CD14-positive monocyte (primary cell): ENCODE results near the gene TFR2. TPM values are rescaled to one million over a fixed set of nuclear protein-coding genes. Genes with fewer than 3 reads are reported as not detected.

ENCODE experiments used
- DNase-seq, 3 donors: peaks; one replicate each; pipeline ENCODE4 v3.0.0-alpha.2; 2011 to 2022
- H2AFZ ChIP-seq: 2 replicates; pipeline ENCODE4 v1.6.0; 2012; ENCODE audit warnings: mild to moderate bottlenecking, low read depth, low read length, inconsistent platforms; ENCODE audit not compliant: insufficient read depth, poor library complexity, severe bottlenecking
- H3K27ac ChIP-seq, 2 donors: 1 replicate in 1 of 2; 2 replicates in 1 of 2; pipeline ENCODE4 v1.5.1; 2012 to 2013; ENCODE audit warnings: low read length in 2 of 2, control low read depth in 1 of 2, inconsistent platforms in 1 of 2, low read depth in 1 of 2, mild to moderate bottlenecking in 1 of 2
- H3K27me3 ChIP-seq, 2 donors: one replicate each; pipeline versions ENCODE4 v1.6.0 to v1.6.1; 2011 to 2013; ENCODE audit warnings: low read length in 2 of 2; ENCODE audit not compliant: control insufficient read depth in 2 of 2, insufficient read depth in 2 of 2
- H3K36me3 ChIP-seq, 2 donors: replicated peaks in 1 of 2; 1 replicate in 1 of 2; 2 replicates in 1 of 2; pipeline versions ENCODE4 v1.5.1 to v1.6.1; 2012 to 2013; ENCODE audit warnings: low read length in 2 of 2, control low read depth in 1 of 2, inconsistent platforms in 1 of 2, mild to moderate bottlenecking in 1 of 2; ENCODE audit not compliant: insufficient read depth in 2 of 2, control insufficient read depth in 1 of 2
- H3K4me1 ChIP-seq, 2 donors: 1 replicate in 1 of 2; 2 replicates in 1 of 2; pipeline versions ENCODE4 v1.5.1 to v1.6.1; 2012 to 2013; ENCODE audit warnings: low read length in 2 of 2, control low read depth in 1 of 2, inconsistent platforms in 1 of 2, mild to moderate bottlenecking in 1 of 2, moderate library complexity in 1 of 2; ENCODE audit not compliant: insufficient read depth in 2 of 2, control insufficient read depth in 1 of 2
- H3K4me2 ChIP-seq: replicated peaks from 2 replicates; pipeline ENCODE3; 2012; ENCODE audit warnings: low read length, moderate library complexity, mild to moderate bottlenecking; ENCODE audit not compliant: poor library complexity, severe bottlenecking; ENCODE audit errors: extremely low read depth
- H3K4me3 ChIP-seq, 3 experiments: fragments of 200-600 bp in 1 of 3; sonication (generic) in 1 of 3; replicated peaks in 1 of 3; 1 replicate in 2 of 3; 2 replicates in 1 of 3; pipeline ENCODE4 v1.5.1; 2011 to 2013; ENCODE audit warnings: low read length in 3 of 3, mild to moderate bottlenecking in 3 of 3, control low read depth in 2 of 3, low read depth in 2 of 3, inconsistent platforms in 1 of 3, moderate library complexity in 1 of 3
- H3K79me2 ChIP-seq: 2 replicates; pipeline ENCODE4 v1.6.0; 2012; ENCODE audit warnings: mild to moderate bottlenecking, control low read depth, inconsistent platforms, low read length, moderate library complexity; ENCODE audit not compliant: insufficient read depth
- H3K9ac ChIP-seq: 2 replicates; pipeline ENCODE4 v1.6.0; 2017; ENCODE audit warnings: low read length, mild to moderate bottlenecking; ENCODE audit not compliant: insufficient read depth, poor library complexity, severe bottlenecking
- H3K9me3 ChIP-seq, 2 donors: replicated peaks in 1 of 2; 1 replicate in 1 of 2; 2 replicates in 1 of 2; pipeline versions ENCODE4 v1.5.1 to v1.6.1; 2012 to 2013; ENCODE audit warnings: low read length in 2 of 2, control low read depth in 1 of 2; ENCODE audit not compliant: control insufficient read depth in 1 of 2, insufficient read depth in 1 of 2
- H4K20me1 ChIP-seq: 2 replicates; pipeline ENCODE4 v1.6.0; 2012; ENCODE audit warnings: mild to moderate bottlenecking, low read length, control low read depth, moderate library complexity; ENCODE audit not compliant: insufficient read depth
- H3K27ac Mint-ChIP-seq, 7 donors: one replicate each; pipeline ENCODE4 v1.8.0; 2020; ENCODE audit warnings: mild to moderate bottlenecking in 7 of 7, mixed read lengths in 7 of 7, moderate library complexity in 6 of 7, inconsistent platforms in 2 of 7
- H3K27me3 Mint-ChIP-seq, 3 donors: one replicate each; pipeline ENCODE4 v1.8.0; 2021 to 2022; ENCODE audit warnings: low read depth in 3 of 3, mild to moderate bottlenecking in 3 of 3, mixed read lengths in 3 of 3, moderate library complexity in 3 of 3, inconsistent platforms in 1 of 3
- H3K36me3 Mint-ChIP-seq, 2 donors: one replicate each; pipeline ENCODE4 v1.8.0; 2020; ENCODE audit warnings: mixed read lengths in 2 of 2, inconsistent platforms in 1 of 2, mild to moderate bottlenecking in 1 of 2
- H3K4me1 Mint-ChIP-seq: one replicate; pipeline ENCODE4 v1.8.0; 2020; ENCODE audit warnings: mild to moderate bottlenecking, mixed read lengths
- H3K4me3 Mint-ChIP-seq, 2 donors: one replicate each; pipeline ENCODE4 v1.8.0; 2020; ENCODE audit warnings: mild to moderate bottlenecking in 2 of 2, mixed read lengths in 2 of 2, moderate library complexity in 1 of 2
- H3K9me3 Mint-ChIP-seq, 7 donors: one replicate each; pipeline ENCODE4 v1.8.0; 2020 to 2022; ENCODE audit warnings: mixed read lengths in 7 of 7, mild to moderate bottlenecking in 6 of 7, moderate library complexity in 6 of 7, inconsistent platforms in 2 of 7
- CTCF ChIP-seq: fragments of 200-600 bp; IDR thresholded peaks from one replicate; pipeline ENCODE4 v1.8.0; 2022; ENCODE audit warnings: antibody characterized with exemption, mild to moderate bottlenecking
- WGBS: methylation state at CpG from one replicate; pipeline ENCODE4 v1.1.5; 2013; ENCODE audit warnings: missing lambda C conversion rate; ENCODE audit not compliant: insufficient coverage; 5-methylcytosine and 5-hydroxymethylcytosine counted together
- intact Hi-C, 2 donors: fragments of 100-400 bp; cut with micrococcal nuclease; formaldehyde crosslinking; loops; one replicate each; pipeline versions ENCODE4 v1.15.0 to v1.15.1; 2023
- polyA plus RNA-seq, 3 donors: library from polyadenylated mRNA; depleted of rRNA in 1 of 3; unstranded in 2 of 3; stranded (reverse) in 1 of 3; fragments of 300-500 nt in 2 of 3; fragments of >200 nt in 1 of 3; fragmentation: Illumina TruSeq in 2 of 3; gene quantifications; 1 replicate in 2 of 3; 2 replicates in 1 of 3; pipeline ENCODE4 v1.2.3, GENCODE V29; 2012 to 2021

The TFR2 gene
- polyA plus RNA-seq, 3 donors = 0.79 to 1.4 TPM; not detected in 1

GRCh38 chr7:100641860-100642533 is 645 bp upstream of the TFR2 start:
- H3K9me3 ChIP-seq = no peaks in the 10 kb centered on the region
- Mint-ChIP-seq H3K27ac (no peak overlapping the region), H3K4me1 (no peaks in the 10 kb centered on the region), H3K27me3 (peaks cover 11 to 28% (median 12%) of the 10 kb centered on the region in 3 donors), H3K9me3 (no peaks in the 10 kb centered on the region), H3K4me3 (no peak overlapping the region), H3K36me3 (no peaks in the 10 kb centered on the region)
- DNase-seq = no peak
- H3K9ac ChIP-seq = no peak overlapping the region
- WGBS = 97% methylated on average over 8 of the region's 10 CpGs
- H4K20me1 ChIP-seq = no peaks in the 10 kb centered on the region
- no peaks in the 10 kb centered on the region for H3K36me3 ChIP-seq
- H3K4me1 ChIP-seq = no peaks in the 10 kb centered on the region
- H3K79me2 ChIP-seq = no peaks in the 10 kb centered on the region
- no peaks in the 10 kb centered on the region for H3K27me3 ChIP-seq
- no peak overlapping the region for H3K27ac ChIP-seq
- intact Hi-C loops = no loop called here
- no peak overlapping the region for H3K4me2 ChIP-seq
- no peak overlapping the region for H3K4me3 ChIP-seq
- H2AFZ ChIP-seq = no peak overlapping the region
- no peak for TF ChIP-seq CTCF

GRCh38 chr7:100640517-100641440 is 573 bp downstream of the TFR2 start:
- no peaks in the 10 kb centered on the region for H3K9me3 ChIP-seq
- no peaks in the 10 kb centered on the region for H3K36me3 ChIP-seq
- H3K79me2 ChIP-seq = no peaks in the 10 kb centered on the region
- no peak overlapping the region for H3K4me3 ChIP-seq
- 64% methylated on average over 7 of the region's 24 CpGs for WGBS
- H3K4me1 ChIP-seq = no peaks in the 10 kb centered on the region
- no peak overlapping the region for H2AFZ ChIP-seq
- Mint-ChIP-seq H3K9me3 (no peaks in the 10 kb centered on the region), H3K4me1 (no peaks in the 10 kb centered on the region), H3K27me3 (peaks cover 12 to 24% (median 13%) of the 10 kb centered on the region in 3 donors), H3K27ac (no peak overlapping the region), H3K36me3 (no peaks in the 10 kb centered on the region), H3K4me3 (no peak overlapping the region)
- no peak for TF ChIP-seq CTCF
- no peaks in the 10 kb centered on the region for H3K27me3 ChIP-seq
- no peak overlapping the region for H3K27ac ChIP-seq
- no peak overlapping the region for H3K4me2 ChIP-seq
- no peaks in the 10 kb centered on the region for H4K20me1 ChIP-seq
- no peak overlapping the region for H3K9ac ChIP-seq
- intact Hi-C loops = no loop called here
- DNase-seq = no peak
